Naive thymus-derived CD4-positive, alpha-beta T cell (primary cell): ENCODE results near the gene WFS1. TPM values are rescaled to one million over a fixed set of nuclear protein-coding genes. Genes with fewer than 3 reads are reported as not detected.

Experiments
- ATAC-seq: fragments of 150-1000 bp; cut with Tn5 transposase; 2 replicates; pipeline ENCODE4 v1.10.0; 2021; ENCODE audit warnings: mild to moderate bottlenecking, moderate library complexity
- CTCF ChIA-PET: fragments of 350-600 bp; sonication (Branson Sonifier 250); formaldehyde crosslinking; loops from one replicate; lab custom pipeline; 2021; ENCODE audit warnings: antibody characterized with exemption; lab: Charles Lee
- POLR2A ChIA-PET: fragments of 350-600 bp; sonication (Branson Sonifier 250); formaldehyde crosslinking; loops from one replicate; lab custom pipeline; 2021; ENCODE audit warnings: antibody characterized with exemption, inconsistent platforms; lab: Charles Lee
- DNase-seq, 9 donors: peaks; one replicate each; pipeline versions ENCODE4 v3.0.0 to v3.0.0-alpha.2; 2020 to 2022; ENCODE audit warnings: mixed read lengths in 1 of 9
- H3K27ac ChIP-seq: one replicate; pipeline ENCODE4 v1.7.0; 2013; ENCODE audit warnings: mild to moderate bottlenecking, low read depth, low read length, moderate library complexity
- H3K27me3 ChIP-seq, 2 donors: one replicate each; pipeline ENCODE4 v1.7.0; 2013; ENCODE audit warnings: low read length in 2 of 2, mild to moderate bottlenecking in 2 of 2, moderate library complexity in 2 of 2; ENCODE audit not compliant: control insufficient read depth in 2 of 2, insufficient read depth in 2 of 2
- H3K36me3 ChIP-seq, 3 experiments: 1 replicate in 2 of 3; 2 replicates in 1 of 3; pipeline ENCODE4 v1.7.0; 2013; ENCODE audit warnings: low read length in 3 of 3, mild to moderate bottlenecking in 3 of 3, moderate library complexity in 1 of 3; ENCODE audit not compliant: insufficient read depth in 3 of 3, control insufficient read depth in 2 of 3
- H3K4me1 ChIP-seq, 2 donors: one replicate each; pipeline ENCODE4 v1.7.0; 2013; ENCODE audit warnings: low read length in 2 of 2, mild to moderate bottlenecking in 2 of 2, moderate library complexity in 1 of 2; ENCODE audit not compliant: control insufficient read depth in 2 of 2, insufficient read depth in 2 of 2
- H3K4me3 ChIP-seq: 2 replicates; pipeline ENCODE4 v1.7.0; 2013; ENCODE audit warnings: mild to moderate bottlenecking, low read length
- H3K9me3 ChIP-seq, 3 experiments: 1 replicate in 2 of 3; 2 replicates in 1 of 3; pipeline ENCODE4 v1.7.0; 2013; ENCODE audit warnings: low read length in 3 of 3; ENCODE audit not compliant: control insufficient read depth in 2 of 3
- H3K27ac Mint-ChIP-seq, 9 donors: one replicate each; pipeline ENCODE4 v1.8.0; 2020 to 2022; ENCODE audit warnings: mixed read lengths in 9 of 9, mild to moderate bottlenecking in 8 of 9, moderate library complexity in 5 of 9, inconsistent platforms in 2 of 9
- H3K27me3 Mint-ChIP-seq, 5 donors: one replicate each; pipeline ENCODE4 v1.8.0; 2021 to 2022; ENCODE audit warnings: mixed read lengths in 5 of 5, mild to moderate bottlenecking in 1 of 5
- H3K36me3 Mint-ChIP-seq, 5 donors: one replicate each; pipeline ENCODE4 v1.8.0; 2020 to 2022; ENCODE audit warnings: mixed read lengths in 5 of 5, mild to moderate bottlenecking in 3 of 5, inconsistent platforms in 1 of 5
- H3K4me1 Mint-ChIP-seq, 7 donors: one replicate each; pipeline ENCODE4 v1.8.0; 2020 to 2022; ENCODE audit warnings: mixed read lengths in 7 of 7, mild to moderate bottlenecking in 3 of 7, inconsistent platforms in 1 of 7
- H3K4me3 Mint-ChIP-seq, 10 donors: one replicate each; pipeline ENCODE4 v1.8.0; 2020 to 2022; ENCODE audit warnings: mild to moderate bottlenecking in 10 of 10, mixed read lengths in 10 of 10, moderate library complexity in 6 of 10, inconsistent platforms in 2 of 10
- H3K9me3 Mint-ChIP-seq, 11 donors: one replicate each; pipeline ENCODE4 v1.8.0; 2020 to 2022; ENCODE audit warnings: mixed read lengths in 11 of 11, mild to moderate bottlenecking in 4 of 11, inconsistent platforms in 1 of 11, moderate library complexity in 1 of 11
- intact Hi-C, 2 donors: fragments of 100-400 bp; cut with micrococcal nuclease; formaldehyde crosslinking; loops; one replicate each; pipeline ENCODE4 v1.15.1; 2023
- polyA plus RNA-seq, 2 donors: library from polyadenylated mRNA; unstranded; fragments of 300-500 nt; fragmentation: Illumina TruSeq; gene quantifications; one replicate each; pipeline ENCODE4 v1.2.3, GENCODE V29; 2021
- total RNA-seq, 6 experiments: library from RNA in 5 of 6; stranded (reverse) in 5 of 6; gene quantifications; 1 replicate in 5 of 6; 2 replicates in 1 of 6; pipeline ENCODE4 v1.2.3 and lab custom pipeline; 2021 to 2026

WFS1 gene
- total and polyA plus RNA-seq, 7 experiments from 2014 or later, result 2.8 to 6.7 (median 4.4) TPM

DNA sequence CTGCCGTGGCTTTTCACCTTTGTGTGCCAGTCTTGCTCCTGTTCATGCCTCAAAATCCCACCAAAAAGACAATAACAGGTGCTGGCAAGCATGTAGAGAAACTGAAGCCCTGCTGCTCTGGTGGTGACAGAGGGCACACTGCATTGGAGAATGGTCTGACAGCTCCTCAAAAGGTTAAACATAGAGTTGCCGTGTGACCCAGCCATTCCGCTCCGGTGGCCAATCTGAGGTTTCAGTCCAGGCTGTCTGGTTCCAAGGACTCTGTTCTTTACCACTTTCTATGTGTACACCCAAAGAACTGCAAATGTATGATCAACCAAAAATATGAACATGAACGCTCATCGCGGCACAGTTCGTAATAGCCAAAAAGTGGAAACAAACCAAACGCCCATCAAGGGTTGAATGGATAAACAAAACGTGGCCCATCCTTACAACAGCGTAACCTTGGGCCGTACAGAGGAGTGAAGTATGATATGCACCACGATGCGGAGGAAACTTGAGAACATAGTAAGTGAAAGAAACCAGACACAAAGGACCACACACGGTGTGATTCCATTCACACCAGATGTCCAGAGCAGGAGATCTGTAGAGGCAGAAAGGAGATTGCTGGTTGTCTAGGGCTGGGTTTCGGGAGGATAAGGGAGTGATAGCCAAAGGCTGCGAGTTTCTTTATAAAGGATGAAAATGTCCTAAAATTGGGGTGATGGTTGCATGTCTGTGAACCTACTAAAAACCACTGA lies 33.6 kb upstream of the WFS1 start:
- Mint-ChIP-seq H3K27ac (no peak overlapping the region), H3K4me3 (no peak overlapping the region), H3K27me3 (peaks cover 0 to 11% (median 0%) of the 10 kb centered on the region in 5 donors), H3K36me3 (no peaks in the 10 kb centered on the region), H3K4me1 (no peaks in the 10 kb centered on the region), H3K9me3 (no peaks in the 10 kb centered on the region)
- DNase-seq, result no peak
- ChIA-PET POLR2A (no interaction called here), CTCF (no interaction called here)
- no peaks in the 10 kb centered on the region for H3K9me3 ChIP-seq
- H3K36me3 ChIP-seq, result no peaks in the 10 kb centered on the region
- no peak overlapping the region for H3K27ac ChIP-seq
- intact Hi-C loops, result no loop called here
- no peaks in the 10 kb centered on the region for H3K4me1 ChIP-seq
- no peak for ATAC-seq
- H3K27me3 ChIP-seq, result no peaks in the 10 kb centered on the region
- no peak overlapping the region for H3K4me3 ChIP-seq

DNA sequence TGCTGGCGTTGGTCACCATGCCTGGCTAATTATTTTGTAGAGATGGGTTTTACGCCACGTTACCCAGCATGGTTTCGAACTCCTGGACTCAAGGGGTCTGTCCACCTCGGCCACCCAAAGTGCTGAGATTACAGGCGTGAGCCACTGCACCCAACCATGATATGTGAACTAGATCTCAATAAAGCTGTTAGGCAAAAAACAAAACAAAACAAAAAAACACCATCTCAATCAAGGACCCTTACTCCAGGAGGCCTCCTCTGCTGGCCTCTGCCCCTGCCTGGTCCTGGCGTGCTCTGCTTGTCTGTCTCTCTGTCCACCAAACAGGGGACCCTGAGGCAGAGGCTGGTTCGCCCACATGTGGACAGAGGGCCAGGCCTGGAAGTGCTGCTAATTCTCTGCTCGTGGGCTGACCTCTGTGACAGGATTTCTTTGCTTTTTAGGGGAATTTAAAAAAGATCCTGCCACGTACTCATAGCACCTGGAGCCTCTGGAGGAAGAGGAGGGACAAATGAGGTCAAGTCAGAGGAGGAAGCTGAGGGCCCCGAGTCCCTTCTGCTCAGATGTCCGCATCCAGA lies 32.7 kb upstream of the WFS1 start:
- intact Hi-C loops, result no loop called here
- Histone ChIP-seq H3K4me1 (no peaks in the 10 kb centered on the region), H3K27me3 (no peaks in the 10 kb centered on the region), H3K36me3 (no peaks in the 10 kb centered on the region), H3K27ac (no peak overlapping the region), H3K4me3 (no peak overlapping the region), H3K9me3 (no peaks in the 10 kb centered on the region)
- no peaks in the 10 kb centered on the region for H3K36me3 Mint-ChIP-seq
- H3K9me3 Mint-ChIP-seq, result no peaks in the 10 kb centered on the region
- H3K4me3 Mint-ChIP-seq, result no peak overlapping the region
- H3K27ac Mint-ChIP-seq, result no peak overlapping the region
- ATAC-seq (no peak), DNase-seq (no peak)
- no peaks in the 10 kb centered on the region for H3K4me1 Mint-ChIP-seq
- CTCF ChIA-PET, result no interaction called here
- peaks cover 0 to 15% (median 5%) of the 10 kb centered on the region in 5 donors for H3K27me3 Mint-ChIP-seq
- POLR2A ChIA-PET, result no interaction called here

DNA sequence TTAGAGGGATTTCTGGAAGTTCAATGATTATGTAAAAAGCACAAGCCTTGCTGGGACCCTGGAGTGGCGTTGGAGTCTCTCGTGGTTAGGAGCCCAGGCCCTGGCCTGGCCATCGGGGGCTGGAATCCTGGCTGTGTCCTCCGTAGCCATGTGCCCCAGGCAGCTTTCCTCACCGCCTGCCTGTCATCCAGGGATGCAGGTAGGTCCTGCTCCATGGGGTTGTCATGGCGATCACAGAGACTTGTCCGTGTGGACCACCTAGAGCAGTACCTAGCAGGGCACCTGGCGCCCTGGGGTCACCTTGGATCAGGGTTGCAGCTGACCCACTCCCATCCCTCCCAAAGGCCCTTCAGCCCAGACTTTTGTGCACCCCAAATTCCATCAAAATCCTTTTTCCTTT lies 30.2 kb upstream of the WFS1 start:
- Histone ChIP-seq H3K4me3 (no peak overlapping the region), H3K9me3 (peaks cover 0 to 7% (median 0%) of the 10 kb centered on the region in 3 experiments), H3K27me3 (no peaks in the 10 kb centered on the region), H3K36me3 (no peaks in the 10 kb centered on the region), H3K4me1 (no peaks in the 10 kb centered on the region), H3K27ac (no peak overlapping the region)
- H3K27me3 Mint-ChIP-seq, result peaks cover 11 to 39% (median 22%) of the 10 kb centered on the region in 5 donors
- ChIA-PET POLR2A (no interaction called here), CTCF (no interaction called here)
- no peak overlapping the region for H3K27ac Mint-ChIP-seq
- no peaks in the 10 kb centered on the region for H3K4me1 Mint-ChIP-seq
- no peak for ATAC-seq
- H3K4me3 Mint-ChIP-seq, result no peak overlapping the region
- peaks cover 0 to under 1% (median 0%) of the 10 kb centered on the region in 5 donors for H3K36me3 Mint-ChIP-seq
- no peak for DNase-seq
- intact Hi-C loops, result no loop called here
- H3K9me3 Mint-ChIP-seq, result peaks cover 0 to 11% (median 2%) of the 10 kb centered on the region in 11 donors

DNA sequence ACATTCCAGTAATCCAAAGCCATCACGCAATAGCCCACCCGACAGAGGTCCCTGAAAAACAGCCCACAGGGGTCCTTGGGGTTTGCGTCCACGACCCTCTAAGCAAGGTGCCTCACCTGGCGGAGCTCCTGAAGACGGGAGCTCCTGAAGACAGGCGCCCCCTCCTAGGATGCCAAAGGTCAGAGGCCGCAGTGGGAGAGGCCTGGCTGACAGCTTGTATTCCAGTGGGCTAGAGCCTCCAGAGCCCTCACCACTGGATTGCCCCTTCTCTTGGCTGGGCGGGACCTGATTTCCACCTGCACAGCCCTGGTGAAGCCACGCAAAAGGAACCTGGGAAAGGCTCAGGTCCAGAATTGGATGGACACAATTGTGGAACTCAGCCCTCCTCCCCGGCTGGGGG lies 29.7 kb upstream of the WFS1 start:
- Mint-ChIP-seq H3K4me1 (peaks cover 0 to 5% (median 4%) of the 10 kb centered on the region in 7 donors), H3K27me3 (peaks cover 16 to 44% (median 27%) of the 10 kb centered on the region in 5 donors), H3K4me3 (no peak overlapping the region), H3K36me3 (peaks cover 0 to 5% (median 0%) of the 10 kb centered on the region in 5 donors), H3K27ac (no peak overlapping the region), H3K9me3 (peaks cover 0 to 16% (median 7%) of the 10 kb centered on the region in 11 donors)
- POLR2A ChIA-PET, result no interaction called here
- intact Hi-C loops, result no loop called here
- H3K9me3 ChIP-seq, result peaks cover 0 to 7% (median 3%) of the 10 kb centered on the region in 3 experiments
- CTCF ChIA-PET, result interaction anchor here (0.6 kb wide), 1 partner anchor 40 kb away, joined by 3 read pairs; no protein-coding TSS in a partner anchor
- H3K4me3 ChIP-seq, result no peak overlapping the region
- no peaks in the 10 kb centered on the region for H3K4me1 ChIP-seq
- no peak overlapping the region for H3K27ac ChIP-seq
- ATAC-seq (no peak), DNase-seq (no peak)
- H3K36me3 ChIP-seq, result no peaks in the 10 kb centered on the region
- H3K27me3 ChIP-seq, result peaks cover 0 to 4% of the 10 kb centered on the region in 2 donors

DNA sequence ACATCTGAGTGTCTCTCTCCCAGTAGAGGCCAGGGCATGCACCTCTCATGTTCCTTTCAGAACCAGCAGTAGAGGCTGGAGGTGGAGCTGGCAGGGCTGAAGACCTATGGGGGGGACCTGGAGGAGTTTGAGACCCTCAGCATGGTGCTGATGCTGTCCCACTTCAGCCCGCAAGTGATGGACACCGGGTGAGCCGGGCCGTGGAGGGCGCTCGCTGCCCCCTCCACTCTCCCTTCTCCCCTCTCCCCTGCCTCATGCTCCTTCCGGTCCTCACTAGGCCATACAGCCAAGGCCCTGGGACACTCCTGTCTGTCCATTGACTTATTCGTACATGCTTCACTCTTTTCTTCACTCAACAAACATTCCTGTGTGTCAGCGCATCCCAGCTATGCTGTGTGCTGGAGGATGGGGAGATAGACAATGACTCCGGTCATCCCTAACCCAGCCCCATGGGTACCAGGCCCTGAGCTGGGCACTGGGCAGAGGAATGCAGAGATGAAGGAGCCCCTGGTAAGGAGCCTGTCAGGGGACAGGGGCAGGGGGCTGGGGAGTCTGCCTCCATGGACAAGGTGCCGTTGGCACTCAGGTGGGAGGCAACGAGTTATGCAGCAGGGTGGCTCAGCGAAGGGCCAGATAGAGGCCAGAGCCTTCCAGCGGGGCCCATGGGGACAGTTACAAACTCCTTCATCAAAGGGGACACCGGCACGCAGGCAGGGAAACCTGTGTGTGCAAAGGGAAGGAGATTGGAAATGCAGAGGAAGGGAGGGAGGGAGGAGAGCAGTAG lies 28.4 kb upstream of the WFS1 start:
- H3K9me3 Mint-ChIP-seq, result peaks cover 0 to 18% (median 8%) of the 10 kb centered on the region in 11 donors
- H3K4me3 ChIP-seq, result no peak overlapping the region
- peaks cover 20 to 50% (median 32%) of the 10 kb centered on the region in 5 donors for H3K27me3 Mint-ChIP-seq
- peaks cover 0 to 7% (median 0%) of the 10 kb centered on the region in 5 donors for H3K36me3 Mint-ChIP-seq
- H3K4me1 ChIP-seq, result no peaks in the 10 kb centered on the region
- H3K27me3 ChIP-seq, result peaks cover 0 to 4% of the 10 kb centered on the region in 2 donors
- H3K4me3 Mint-ChIP-seq, result no peak overlapping the region
- no peak for ATAC-seq
- no peak overlapping the region for H3K27ac ChIP-seq
- ChIA-PET POLR2A (no interaction called here), CTCF (no interaction called here)
- H3K9me3 ChIP-seq, result peaks cover 0 to 7% (median 4%) of the 10 kb centered on the region in 3 experiments
- H3K4me1 Mint-ChIP-seq, result peaks cover 0 to 6% (median 5%) of the 10 kb centered on the region in 7 donors
- intact Hi-C loops, result no loop called here
- no peak for DNase-seq
- H3K27ac Mint-ChIP-seq, result no peak overlapping the region
- H3K36me3 ChIP-seq, result no peaks in the 10 kb centered on the region

DNA sequence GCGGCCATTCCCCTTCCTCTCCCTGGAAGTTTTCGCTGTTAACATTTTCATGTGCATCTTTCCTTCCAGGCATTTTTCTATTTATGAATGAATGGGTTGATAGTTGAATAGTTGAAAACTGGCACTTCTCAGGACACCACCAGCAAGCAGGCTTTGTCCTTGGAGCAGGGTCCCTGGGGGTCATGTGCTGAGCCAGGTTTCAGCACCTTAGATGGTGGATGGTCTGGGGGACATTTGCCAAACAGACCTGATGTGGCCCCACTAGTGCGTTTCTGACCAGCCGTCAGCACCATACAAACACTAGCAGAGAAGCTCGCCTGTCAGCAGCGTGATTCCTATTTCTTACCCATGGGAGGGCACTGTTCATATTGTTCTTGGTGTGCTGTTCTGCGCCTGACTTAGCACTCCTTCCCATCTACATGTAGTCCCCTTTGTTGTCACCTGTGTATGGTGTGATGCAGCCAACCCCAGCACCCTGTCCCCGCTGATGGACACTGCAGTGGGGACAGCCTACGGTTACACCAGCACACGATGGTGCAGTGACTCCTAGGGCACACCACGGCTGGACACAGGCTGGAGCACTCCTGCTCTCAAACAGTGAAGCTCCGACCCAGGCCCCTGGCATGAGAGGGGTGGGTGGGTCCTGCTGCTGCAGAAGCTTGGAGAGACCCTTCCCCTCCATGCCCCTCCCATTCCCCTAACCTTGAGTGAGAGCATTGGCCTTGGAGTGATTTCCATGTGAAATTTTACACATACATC lies 27.2 kb upstream of the WFS1 start:
- DNase-seq, result no peak
- Mint-ChIP-seq H3K4me1 (peaks cover 0 to 6% (median 5%) of the 10 kb centered on the region in 7 donors), H3K4me3 (no peak overlapping the region), H3K27me3 (peaks cover 30 to 55% (median 44%) of the 10 kb centered on the region in 5 donors), H3K27ac (no peak overlapping the region), H3K9me3 (peaks cover 0 to 18% (median 8%) of the 10 kb centered on the region in 11 donors), H3K36me3 (peaks cover 0 to 7% (median 0%) of the 10 kb centered on the region in 5 donors)
- ATAC-seq, result no peak
- Histone ChIP-seq H3K36me3 (no peaks in the 10 kb centered on the region), H3K27me3 (peaks cover 0 to 4% of the 10 kb centered on the region in 2 donors), H3K4me3 (no peak overlapping the region), H3K9me3 (peaks cover 0 to 7% (median 4%) of the 10 kb centered on the region in 3 experiments), H3K27ac (no peak overlapping the region), H3K4me1 (no peaks in the 10 kb centered on the region)
- intact Hi-C loops, result no loop called here
- ChIA-PET POLR2A (no interaction called here), CTCF (interaction anchor here (2.0 kb wide), 1 partner anchor 85 kb away, joined by 4 read pairs; no protein-coding TSS in a partner anchor)
